ENCODE data around the gene KCNF1. TPM values are rescaled to one million over a fixed set of nuclear protein-coding genes. Genes with fewer than 3 reads are reported as not detected.

KCNF1 gene
- polyA plus RNA-seq, 3 donors = not detected

DNA sequence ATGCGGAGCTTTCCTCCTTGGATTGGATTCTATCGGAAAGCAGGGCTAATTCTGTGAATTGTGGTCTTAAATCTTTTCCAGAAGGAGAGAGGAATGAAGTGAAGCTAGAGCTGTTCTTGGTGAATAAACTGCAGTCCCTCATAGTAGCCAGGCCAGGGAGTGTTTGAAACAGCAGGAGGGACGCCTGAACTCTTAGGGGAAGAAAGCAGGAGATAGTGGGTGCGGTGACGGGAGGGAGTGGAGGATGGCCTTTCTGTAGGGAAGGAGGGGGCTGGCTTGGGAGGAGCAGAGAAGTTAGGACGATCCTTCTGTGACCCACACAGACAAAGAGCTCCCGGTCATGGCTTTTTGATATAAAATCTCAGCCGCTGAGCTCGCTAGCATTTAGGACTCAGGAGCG is 47.5 kb upstream of the KCNF1 start:
- no peaks in the 10 kb centered on the region for H3K36me3 ChIP-seq (replicated peaks in 1 of 2; ENCODE audit: control insufficient read depth in 1 of 2, insufficient read depth in 2 of 2, low read length in 2 of 2)
- no peaks in the 10 kb centered on the region for H3K9me3 ChIP-seq (replicated peaks in 1 of 2; ENCODE audit: control insufficient read depth in 1 of 2, insufficient read depth in 1 of 2, low read length in 2 of 2)
- DNase-seq = no peak
- 50% methylated on average over 8 of the region's 10 CpGs for WGBS (ENCODE audit: insufficient coverage)
- peak overlapping the region in 1 of 3 experiments; percentile 28 for H3K4me3 ChIP-seq (replicated peaks in 1 of 3; ENCODE audit: low read depth in 2 of 3, low read length in 3 of 3)
- peak overlapping the region; percentile 30 for H3K4me2 ChIP-seq (replicated peaks; ENCODE audit: extremely low read depth, low read length, poor library complexity, severe bottlenecking)
- H3K9ac ChIP-seq (ENCODE audit: insufficient read depth, low read length, poor library complexity, severe bottlenecking) = no peak overlapping the region
- H3K27ac ChIP-seq (ENCODE audit: low read depth in 1 of 2, low read length in 2 of 2) = peak overlapping the region in 1 of 2 donors; percentile 22
- Mint-ChIP-seq H3K27ac (peak overlapping the region; percentile 59 to 92 (median 80)), H3K4me1 (peaks cover 35% of the 10 kb centered on the region), H3K27me3 (ENCODE audit: low read depth in 3 of 3) (peaks cover 15 to 34% (median 27%) of the 10 kb centered on the region in 3 donors), H3K4me3 (peak overlapping the region; percentile 56 to 84), H3K9me3 (peaks cover 0 to 3% (median 0%) of the 10 kb centered on the region in 7 donors), H3K36me3 (no peaks in the 10 kb centered on the region)
- H3K79me2 ChIP-seq (ENCODE audit: insufficient read depth, low read length) = no peaks in the 10 kb centered on the region
- peaks cover 19 to 26% of the 10 kb centered on the region in 2 donors for H3K4me1 ChIP-seq (ENCODE audit: control insufficient read depth in 1 of 2, insufficient read depth in 2 of 2, low read length in 2 of 2)
- H4K20me1 ChIP-seq (ENCODE audit: insufficient read depth, low read length) = no peaks in the 10 kb centered on the region
- TF ChIP-seq, protein P1, sequence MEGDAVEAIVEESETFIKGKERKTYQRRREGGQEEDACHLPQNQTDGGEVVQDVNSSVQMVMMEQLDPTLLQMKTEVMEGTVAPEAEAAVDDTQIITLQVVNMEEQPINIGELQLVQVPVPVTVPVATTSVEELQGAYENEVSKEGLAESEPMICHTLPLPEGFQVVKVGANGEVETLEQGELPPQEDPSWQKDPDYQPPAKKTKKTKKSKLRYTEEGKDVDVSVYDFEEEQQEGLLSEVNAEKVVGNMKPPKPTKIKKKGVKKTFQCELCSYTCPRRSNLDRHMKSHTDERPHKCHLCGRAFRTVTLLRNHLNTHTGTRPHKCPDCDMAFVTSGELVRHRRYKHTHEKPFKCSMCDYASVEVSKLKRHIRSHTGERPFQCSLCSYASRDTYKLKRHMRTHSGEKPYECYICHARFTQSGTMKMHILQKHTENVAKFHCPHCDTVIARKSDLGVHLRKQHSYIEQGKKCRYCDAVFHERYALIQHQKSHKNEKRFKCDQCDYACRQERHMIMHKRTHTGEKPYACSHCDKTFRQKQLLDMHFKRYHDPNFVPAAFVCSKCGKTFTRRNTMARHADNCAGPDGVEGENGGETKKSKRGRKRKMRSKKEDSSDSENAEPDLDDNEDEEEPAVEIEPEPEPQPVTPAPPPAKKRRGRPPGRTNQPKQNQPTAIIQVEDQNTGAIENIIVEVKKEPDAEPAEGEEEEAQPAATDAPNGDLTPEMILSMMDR (IDR thresholded peaks at IDR 0.05) = no peak
- intact Hi-C loops (cut with micrococcal nuclease) = no loop called here
- H2AFZ ChIP-seq (ENCODE audit: insufficient read depth, low read depth, low read length, poor library complexity, severe bottlenecking) = no peak overlapping the region
- peaks cover 0 to 6% of the 10 kb centered on the region in 2 donors for H3K27me3 ChIP-seq (ENCODE audit: control insufficient read depth in 2 of 2, insufficient read depth in 2 of 2, low read length in 2 of 2)

DNA sequence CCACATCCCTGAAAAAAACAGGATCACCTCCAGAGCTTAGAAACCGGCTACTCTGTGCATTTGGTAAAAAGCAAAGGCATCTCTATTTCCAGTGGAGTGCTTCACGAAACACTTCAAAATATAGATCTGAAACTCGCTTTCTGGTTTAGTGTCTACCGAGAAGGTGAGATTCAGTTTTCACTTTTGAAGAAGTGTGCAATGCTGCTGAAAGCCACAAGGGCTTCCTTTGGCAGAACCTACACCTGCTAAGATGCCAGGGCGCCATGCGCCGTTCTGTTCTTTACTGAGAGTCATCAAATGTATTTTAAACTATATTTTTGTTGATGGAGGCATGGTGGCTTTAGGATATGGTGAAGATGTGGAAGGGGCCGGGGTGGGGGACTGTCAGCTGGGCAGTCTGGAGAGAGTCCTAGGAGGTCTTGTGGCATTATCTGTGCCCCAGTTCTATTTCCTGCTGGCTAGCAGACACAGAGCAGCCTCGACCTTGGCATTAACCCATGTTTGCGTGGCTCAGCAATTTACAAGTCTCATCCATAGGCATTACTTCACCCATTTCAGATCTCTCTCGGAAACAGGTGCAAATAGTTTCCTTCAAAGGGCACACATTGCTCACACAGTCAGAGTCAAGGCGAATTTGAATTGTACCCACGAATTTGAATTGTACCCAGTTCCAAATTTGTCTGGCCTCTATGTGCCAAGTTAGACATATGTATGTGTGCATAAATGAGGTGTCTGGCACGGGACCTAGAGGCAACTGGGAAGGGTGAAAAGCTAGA is 46.7 kb upstream of the KCNF1 start:
- H3K27me3 ChIP-seq (ENCODE audit: control insufficient read depth in 2 of 2, insufficient read depth in 2 of 2, low read length in 2 of 2) = peaks cover 0 to 3% of the 10 kb centered on the region in 2 donors
- H3K9me3 ChIP-seq (replicated peaks in 1 of 2; ENCODE audit: control insufficient read depth in 1 of 2, insufficient read depth in 1 of 2, low read length in 2 of 2) = no peaks in the 10 kb centered on the region
- H3K27me3 Mint-ChIP-seq (ENCODE audit: low read depth in 3 of 3) = peaks cover 15 to 31% (median 24%) of the 10 kb centered on the region in 3 donors
- peak in 1 of 3 donors; percentile 2 for DNase-seq
- no peak overlapping the region for H2AFZ ChIP-seq (ENCODE audit: insufficient read depth, low read depth, low read length, poor library complexity, severe bottlenecking)
- no peaks in the 10 kb centered on the region for H3K79me2 ChIP-seq (ENCODE audit: insufficient read depth, low read length)
- TF ChIP-seq, protein P1 (IDR thresholded peaks at IDR 0.05) = peak; percentile 67
- no peak overlapping the region for H3K9ac ChIP-seq (ENCODE audit: insufficient read depth, low read length, poor library complexity, severe bottlenecking)
- H3K27ac Mint-ChIP-seq = peak overlapping the region in 2 of 7 donors; percentile 20 to 41
- no peak overlapping the region for H3K27ac ChIP-seq (ENCODE audit: low read depth in 1 of 2, low read length in 2 of 2)
- intact Hi-C loops (cut with micrococcal nuclease) = no loop called here
- no peaks in the 10 kb centered on the region for H4K20me1 ChIP-seq (ENCODE audit: insufficient read depth, low read length)
- H3K4me3 Mint-ChIP-seq = peak overlapping the region in 1 of 2 donors; percentile 51
- peaks cover 36% of the 10 kb centered on the region for H3K4me1 Mint-ChIP-seq
- H3K4me3 ChIP-seq (replicated peaks in 1 of 3; ENCODE audit: low read depth in 2 of 3, low read length in 3 of 3) = no peak overlapping the region
- peaks cover 0 to 3% (median 0%) of the 10 kb centered on the region in 7 donors for H3K9me3 Mint-ChIP-seq
- H3K36me3 Mint-ChIP-seq = no peaks in the 10 kb centered on the region
- H3K4me2 ChIP-seq (replicated peaks; ENCODE audit: extremely low read depth, low read length, poor library complexity, severe bottlenecking) = no peak overlapping the region
- H3K36me3 ChIP-seq (replicated peaks in 1 of 2; ENCODE audit: control insufficient read depth in 1 of 2, insufficient read depth in 2 of 2, low read length in 2 of 2) = no peaks in the 10 kb centered on the region
- 36% methylated on average over 10 of the region's 14 CpGs for WGBS (ENCODE audit: insufficient coverage)
- peaks cover 19 to 26% of the 10 kb centered on the region in 2 donors for H3K4me1 ChIP-seq (ENCODE audit: control insufficient read depth in 1 of 2, insufficient read depth in 2 of 2, low read length in 2 of 2)

Data from CD14-positive monocyte (primary cell).